ENCODE results near the gene TMEM145.

- TF ChIP-seq CTCF (IDR thresholded peaks at IDR 0.05 in 2 of 3, conservative IDR thresholded peaks at IDR 0.05 in 1 of 3; ENCODE audit: control insufficient read depth in 2 of 3, extremely low read depth in 1 of 3, insufficient read depth in 1 of 3, low read depth in 3 of 3, low read length in 3 of 3) (no peak), NFYA (IDR thresholded peaks at IDR 0.05; ENCODE audit: borderline replicate concordance, low read depth, low read length) (no peak), SP1 (IDR thresholded peaks at IDR 0.05; ENCODE audit: low read depth, low read length) (no peak)
Observed at GRCh38 chr19:42312370-42312769, 739 bp upstream of the TMEM145 start.

Data from GM12878 (cell line).